Measurements from ENCODE around the gene MAPK12. TPM values are rescaled to one million over a fixed set of nuclear protein-coding genes. Genes with fewer than 3 reads are reported as not detected.
A peak's percentile ranks its signal among the peaks of the same experiment; 100 is the strongest.

MAPK12 gene
- total RNA-seq: 10 to 100 TPM; 10.6 to 21.9 (median 16.1) TPM
- 10 to 100 TPM; 14.8 to 23.0 TPM for polyA plus RNA-seq
- long read RNA-seq, donor 1, transcript MAPK12-201 (12 exons, 1,918 nt): major isoform, 22 of 54 reads
- long read RNA-seq, donor 1, partial matches to known transcripts: 7 of 54 reads
- long read RNA-seq, donor 1, other reads (novel, unspliced or antisense): 21 of 54 reads
- long read RNA-seq, donor 2, transcript MAPK12-201 (12 exons, 1,918 nt): major isoform, 13 of 36 reads
- long read RNA-seq, donor 2, partial matches to known transcripts: 7 of 36 reads
- long read RNA-seq, donor 2, other reads (novel, unspliced or antisense): 13 of 36 reads
- long read RNA-seq, donor 3, partial matches to known transcripts: 10 of 17 reads
- long read RNA-seq, donor 3, other reads (novel, unspliced or antisense): 4 of 17 reads

DNA sequence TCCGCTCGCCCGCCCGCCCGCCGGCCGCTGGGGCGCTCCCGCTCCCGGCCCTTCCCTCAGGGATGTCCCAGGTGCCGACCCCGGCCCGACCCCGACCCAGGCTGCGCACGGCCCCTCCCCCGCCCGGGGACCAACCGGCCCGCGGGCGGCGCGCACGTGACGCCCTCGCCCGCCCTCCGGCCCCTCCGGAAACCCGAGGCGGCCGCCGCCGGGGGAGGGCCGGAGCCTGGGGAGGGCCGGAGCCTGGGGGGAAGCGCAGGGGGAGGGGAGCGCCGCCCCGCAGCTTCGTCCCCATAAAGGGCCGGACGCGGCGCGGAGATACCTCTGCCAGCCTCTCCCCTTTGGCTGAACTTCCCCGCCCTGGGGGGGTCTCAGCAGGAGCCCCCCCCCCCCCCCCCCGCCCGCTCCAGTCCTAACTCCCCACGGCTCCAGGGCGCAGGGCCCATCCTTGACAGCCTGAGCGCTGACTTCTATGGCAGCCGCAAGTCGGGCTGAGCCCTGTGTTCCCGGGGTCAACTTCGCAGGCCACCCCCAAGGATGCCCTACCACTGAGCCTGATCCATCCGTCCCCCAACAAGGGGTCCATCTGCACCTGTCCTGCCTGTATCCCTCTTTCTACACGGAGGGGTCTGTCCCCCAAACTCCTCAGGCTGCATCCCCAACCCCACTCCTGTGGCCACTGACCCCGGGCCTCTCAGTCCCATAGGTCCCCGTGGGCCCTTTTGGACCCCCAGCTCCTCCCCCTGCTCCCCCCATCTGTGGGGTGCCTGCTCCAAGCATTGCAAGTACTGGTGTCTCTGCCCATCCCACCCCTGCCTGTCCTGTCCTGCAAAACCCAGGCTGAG lies at the start of gene MAPK12:
Gene MAPK12, minus strand, starts transcription at position 69 of the 845 bp plus-strand sequence. CDS start 174 bp downstream, outside the sequence.
- Histone ChIP-seq H3K27ac (peak within 1 kb of the TSS in 9 of 10 donors; percentile 41 to 80 (median 63)), H3K36me3 (peaks cover 0 to 8% (median 0%) of the 10 kb centered on the region in 9 donors), H3K9me3 (no peaks in the 10 kb centered on the region), H3K4me1 (peaks cover 6 to 50% (median 21%) of the 10 kb centered on the region in 9 donors), H3K27me3 (peaks cover 0 to 39% (median 0%) of the 10 kb centered on the region in 7 donors), H3K4me3 (peak within 1 kb of the TSS; percentile 36 to 75 (median 59))
- DNase-seq (peak in 1 of 2 donors; percentile 59), ATAC-seq (peak in 7 of 8 donors; percentile 29 to 70 (median 43))
- TF ChIP-seq, protein P1, sequence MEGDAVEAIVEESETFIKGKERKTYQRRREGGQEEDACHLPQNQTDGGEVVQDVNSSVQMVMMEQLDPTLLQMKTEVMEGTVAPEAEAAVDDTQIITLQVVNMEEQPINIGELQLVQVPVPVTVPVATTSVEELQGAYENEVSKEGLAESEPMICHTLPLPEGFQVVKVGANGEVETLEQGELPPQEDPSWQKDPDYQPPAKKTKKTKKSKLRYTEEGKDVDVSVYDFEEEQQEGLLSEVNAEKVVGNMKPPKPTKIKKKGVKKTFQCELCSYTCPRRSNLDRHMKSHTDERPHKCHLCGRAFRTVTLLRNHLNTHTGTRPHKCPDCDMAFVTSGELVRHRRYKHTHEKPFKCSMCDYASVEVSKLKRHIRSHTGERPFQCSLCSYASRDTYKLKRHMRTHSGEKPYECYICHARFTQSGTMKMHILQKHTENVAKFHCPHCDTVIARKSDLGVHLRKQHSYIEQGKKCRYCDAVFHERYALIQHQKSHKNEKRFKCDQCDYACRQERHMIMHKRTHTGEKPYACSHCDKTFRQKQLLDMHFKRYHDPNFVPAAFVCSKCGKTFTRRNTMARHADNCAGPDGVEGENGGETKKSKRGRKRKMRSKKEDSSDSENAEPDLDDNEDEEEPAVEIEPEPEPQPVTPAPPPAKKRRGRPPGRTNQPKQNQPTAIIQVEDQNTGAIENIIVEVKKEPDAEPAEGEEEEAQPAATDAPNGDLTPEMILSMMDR (IDR thresholded peaks at IDR 0.05): no peak
- intact Hi-C loops (cut with DNase I): no loop called here
- 3 to 8% methylated on average over 28 to 61 of the region's 61 CpGs for WGBS, 2 donors

DNA sequence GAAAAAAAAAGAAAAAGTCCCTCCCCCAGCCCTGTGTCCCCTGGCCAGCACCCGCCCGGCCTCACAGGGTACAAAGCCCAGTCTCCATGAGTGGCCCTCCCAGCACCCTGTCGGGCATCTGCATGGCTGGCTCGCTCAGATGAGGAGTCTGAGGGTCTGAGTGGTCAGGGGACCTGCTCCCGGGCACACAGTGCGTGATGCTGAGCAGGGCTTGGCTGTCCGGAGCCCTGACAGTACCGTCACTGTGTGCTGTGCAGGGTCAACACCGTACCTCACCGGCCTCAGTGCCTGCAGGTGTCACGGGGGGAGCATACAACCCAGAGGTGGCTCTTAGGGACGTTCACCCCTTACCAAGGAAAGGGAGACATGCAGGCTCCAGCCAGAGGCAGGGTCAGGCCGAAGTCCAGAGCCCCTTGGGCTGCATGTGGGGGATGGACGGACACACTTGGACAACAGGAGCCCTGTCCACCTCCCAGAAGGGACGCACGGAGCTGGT lies 49.5 kb upstream of the MAPK12 start:
- no peaks in the 10 kb centered on the region for H3K9me3 ChIP-seq
- 91 to 96% methylated on average over 16 of the region's 16 CpGs for WGBS, 2 donors
- no peak for ATAC-seq
- peaks cover 12 to 41% (median 30%) of the 10 kb centered on the region in 9 donors for H3K4me1 ChIP-seq
- no peak overlapping the region for H3K4me3 ChIP-seq
- no peak overlapping the region for H3K27ac ChIP-seq
- intact Hi-C loops (cut with DNase I): no loop called here
- TF ChIP-seq, protein P1 (IDR thresholded peaks at IDR 0.05): no peak
- H3K27me3 ChIP-seq: peaks cover 0 to 4% (median 0%) of the 10 kb centered on the region in 7 donors
- H3K36me3 ChIP-seq: no peaks in the 10 kb centered on the region
- peak in 1 of 2 donors; percentile 9 for DNase-seq

DNA sequence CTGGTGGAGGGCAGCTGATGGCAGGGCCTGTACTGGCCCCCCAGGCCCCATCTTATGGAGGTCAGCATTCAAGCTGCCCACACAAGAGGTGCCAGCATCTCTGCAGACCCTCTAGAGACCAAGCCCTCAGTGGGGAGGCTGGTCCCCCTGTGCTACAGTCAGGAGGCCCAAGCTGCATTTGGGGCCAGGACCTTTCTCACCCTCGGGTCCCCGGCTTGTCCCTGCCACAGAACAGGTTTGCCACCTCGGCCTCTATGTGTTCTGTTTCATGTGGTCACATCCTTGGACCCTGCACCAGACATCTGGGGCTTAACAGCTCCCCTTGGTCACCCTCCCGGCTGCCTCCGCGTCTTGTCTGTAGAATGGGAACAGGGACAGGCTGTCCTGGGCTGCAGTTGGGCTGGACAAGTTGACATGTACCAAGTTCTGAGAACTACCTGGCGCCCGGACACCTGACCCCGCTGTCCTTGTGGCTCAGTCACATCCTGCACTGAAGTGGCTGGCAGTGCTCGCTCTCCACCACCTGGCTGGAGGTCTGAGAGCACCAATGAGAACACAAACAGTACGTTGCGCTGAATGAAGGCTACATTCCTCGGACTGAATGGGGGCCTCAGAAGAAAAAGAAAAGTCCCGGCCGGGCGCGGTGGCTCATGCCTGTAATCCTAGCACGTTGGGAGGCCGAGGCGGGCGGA lies 48.7 kb upstream of the MAPK12 start:
- intact Hi-C loops (cut with DNase I): no loop called here
- H3K4me1 ChIP-seq: peaks cover 18 to 49% (median 38%) of the 10 kb centered on the region in 9 donors

More for the DNA sequence above, 48.7 kb upstream of the MAPK12 start:
- Histone ChIP-seq H3K9me3 (no peaks in the 10 kb centered on the region), H3K27ac (peak overlapping the region in 3 of 10 donors; percentile 85 to 91 (median 91)), H3K4me3 (no peak overlapping the region), H3K27me3 (peaks cover 0 to 4% (median 0%) of the 10 kb centered on the region in 7 donors), H3K36me3 (no peaks in the 10 kb centered on the region)
- DNase-seq (no peak), ATAC-seq (no peak)
- 92 to 96% methylated on average over 21 of the region's 21 CpGs for WGBS, 2 donors
- TF ChIP-seq, protein P1 (IDR thresholded peaks at IDR 0.05): no peak

All from heart right ventricle (tissue), 16 donors.